Neural progenitor cell (in vitro differentiated cells): ENCODE data around the gene TRAK1.

Experiments used
- CTCF ChIP-seq: fragments of 200-600 bp; sonication (generic); IDR thresholded peaks from 2 replicates; pipeline ENCODE4 v1.5.1; 2017; ENCODE audit warnings: antibody characterized with exemption, mild to moderate bottlenecking
- EZH2 ChIP-seq: fragments of 200-600 bp; sonication (generic); IDR thresholded peaks from 2 replicates; pipeline ENCODE4 v1.6.1; 2017; ENCODE audit warnings: antibody characterized with exemption, mild to moderate bottlenecking, moderate library complexity

- no peak for TF ChIP-seq CTCF
- no peak for TF ChIP-seq EZH2
Measured at GRCh38 chr3:42159706-42160472, 68.7 kb downstream of the TRAK1 start.
